Occipital lobe (tissue), 2 donors: ENCODE measurements around the gene ALX3. TPM values are rescaled to one million over a fixed set of nuclear protein-coding genes. Genes with fewer than 3 reads are reported as not detected.
A peak's percentile ranks its signal among the peaks of the same experiment; 100 is the strongest.

Experiments
- DNase-seq: peaks from one replicate; lab custom pipeline; 2025; lab: John Stamatoyannopoulos, UW
- total RNA-seq: library from RNA; depleted of rRNA; stranded (reverse); fragments of >200 nt; gene quantifications from one replicate; pipeline ENCODE4 v1.2.3, GENCODE V29; 2014

The ALX3 gene
- total RNA-seq, 1 donor from 2014 or later = 0.31 TPM

GRCh38 chr1:110065841-110066240 lies 4.6 kb downstream of the ALX3 start:
- no peak for DNase-seq

DNA sequence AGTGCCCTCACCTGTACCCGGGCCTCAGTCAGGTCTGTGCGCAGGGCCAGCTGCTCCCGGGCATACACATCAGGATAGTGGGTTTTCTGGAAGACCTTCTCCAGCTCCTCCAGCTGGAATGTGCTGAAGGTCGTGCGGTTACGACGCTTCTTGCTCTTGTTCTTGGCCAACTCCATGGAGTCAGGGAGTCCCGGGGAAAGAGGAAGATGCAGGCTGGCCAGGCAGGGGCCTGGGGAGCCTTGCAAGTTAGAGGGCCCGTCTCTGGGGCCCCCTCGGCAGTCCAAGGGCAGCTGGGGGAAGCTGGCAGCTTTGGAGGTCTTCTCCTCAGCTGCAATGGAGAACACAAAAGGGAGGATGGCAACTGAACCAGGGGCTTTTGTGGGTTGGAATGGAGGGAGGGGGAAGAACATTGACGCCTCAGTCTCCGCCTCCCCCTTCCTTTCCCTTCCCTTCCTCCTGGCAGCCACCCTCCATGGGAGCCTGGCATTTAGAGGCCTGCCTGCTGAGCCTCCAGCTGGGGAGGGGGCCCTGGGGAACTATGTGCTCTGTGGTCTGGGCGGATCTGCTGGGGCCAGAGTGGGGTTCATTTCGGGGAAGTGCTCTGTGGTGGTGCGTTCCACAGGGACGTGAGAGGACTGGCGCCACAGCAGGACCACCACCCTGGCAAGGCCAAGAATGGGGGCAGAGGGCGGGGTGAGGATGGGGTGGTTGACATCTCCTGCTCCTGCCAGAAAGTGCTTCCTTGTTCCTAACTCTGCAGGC lies 5.7 kb downstream of the ALX3 start:
- DNase-seq = no peak

DNA sequence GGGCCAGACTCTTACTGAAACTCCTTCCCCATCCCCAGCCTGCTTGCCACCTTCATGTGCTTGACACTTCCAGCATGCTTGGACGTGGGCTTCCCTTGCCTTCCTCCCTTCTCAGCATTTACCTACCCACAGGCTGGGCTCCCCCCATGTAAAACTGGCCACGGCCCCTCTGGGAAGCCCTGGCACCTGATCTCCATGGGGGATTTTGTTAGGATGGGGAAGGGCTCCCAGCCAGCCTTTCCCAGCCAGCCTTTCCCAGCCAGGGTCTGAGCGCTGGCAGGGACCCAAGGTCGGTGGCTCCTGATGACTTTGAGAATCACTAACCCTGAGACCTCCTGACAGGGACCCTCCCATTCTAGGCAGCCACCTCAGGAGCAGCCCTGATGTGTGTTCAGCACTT lies 6.7 kb downstream of the ALX3 start:
- DNase-seq = no peak

- DNase-seq = no peak
These were observed 7.9 kb downstream of the ALX3 start for GRCh38 chr1:110062612-110063011.

- DNase-seq = no peak
These were observed 9.1 kb downstream of the ALX3 start for GRCh38 chr1:110061341-110061740.

DNA sequence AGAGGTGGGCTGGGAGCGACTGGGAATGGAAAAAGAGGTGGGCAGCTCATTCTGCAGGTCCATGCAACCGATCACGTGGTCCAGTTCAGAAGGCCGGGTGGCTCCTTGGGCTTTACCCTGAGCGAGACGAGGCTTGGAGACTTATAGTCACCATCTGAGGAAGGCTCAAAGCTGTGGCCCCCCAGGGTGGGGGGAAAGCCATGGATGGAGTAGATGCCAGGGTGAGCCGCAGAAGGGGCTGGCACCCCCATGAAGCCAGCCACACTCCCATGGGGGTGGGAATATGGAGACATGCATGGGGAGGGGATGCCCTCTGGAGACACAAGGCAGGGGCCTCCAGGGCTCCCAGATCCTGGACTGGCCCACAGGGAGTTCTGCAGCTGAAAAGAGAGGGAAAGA lies 9.8 kb downstream of the ALX3 start:
- no peak for DNase-seq

DNA sequence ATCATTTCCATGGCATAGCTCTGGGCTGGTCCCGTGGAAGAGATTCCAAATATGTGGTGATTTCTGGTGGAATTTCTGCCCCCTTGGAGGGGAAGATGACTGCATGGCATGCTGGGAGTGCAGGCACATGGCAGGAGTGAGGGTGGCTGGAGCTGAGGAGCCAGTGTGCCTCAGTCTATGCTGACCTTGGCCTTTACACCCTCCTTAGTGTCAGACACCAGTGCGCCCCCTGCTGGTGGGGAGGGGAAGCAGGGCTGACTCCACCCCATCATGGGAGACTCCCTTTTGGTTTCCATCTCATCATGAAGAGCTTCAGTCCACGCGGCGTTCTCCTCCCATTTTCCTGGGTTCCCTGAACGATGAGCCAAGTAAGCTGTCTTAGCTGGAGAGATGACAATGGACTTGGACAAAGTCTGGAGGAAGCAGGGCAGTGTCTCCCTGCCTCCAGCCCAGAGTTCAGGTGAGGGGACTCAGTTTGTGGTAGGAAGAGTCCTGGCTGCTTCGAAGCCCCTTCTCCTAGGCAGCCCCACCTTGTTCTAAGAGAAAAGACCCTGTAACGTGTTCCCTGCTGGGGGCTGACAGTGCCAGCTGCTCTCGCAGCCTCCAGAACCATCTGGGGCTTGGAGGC lies 10.3 kb downstream of the ALX3 start:
- DNase-seq = no peak

DNA sequence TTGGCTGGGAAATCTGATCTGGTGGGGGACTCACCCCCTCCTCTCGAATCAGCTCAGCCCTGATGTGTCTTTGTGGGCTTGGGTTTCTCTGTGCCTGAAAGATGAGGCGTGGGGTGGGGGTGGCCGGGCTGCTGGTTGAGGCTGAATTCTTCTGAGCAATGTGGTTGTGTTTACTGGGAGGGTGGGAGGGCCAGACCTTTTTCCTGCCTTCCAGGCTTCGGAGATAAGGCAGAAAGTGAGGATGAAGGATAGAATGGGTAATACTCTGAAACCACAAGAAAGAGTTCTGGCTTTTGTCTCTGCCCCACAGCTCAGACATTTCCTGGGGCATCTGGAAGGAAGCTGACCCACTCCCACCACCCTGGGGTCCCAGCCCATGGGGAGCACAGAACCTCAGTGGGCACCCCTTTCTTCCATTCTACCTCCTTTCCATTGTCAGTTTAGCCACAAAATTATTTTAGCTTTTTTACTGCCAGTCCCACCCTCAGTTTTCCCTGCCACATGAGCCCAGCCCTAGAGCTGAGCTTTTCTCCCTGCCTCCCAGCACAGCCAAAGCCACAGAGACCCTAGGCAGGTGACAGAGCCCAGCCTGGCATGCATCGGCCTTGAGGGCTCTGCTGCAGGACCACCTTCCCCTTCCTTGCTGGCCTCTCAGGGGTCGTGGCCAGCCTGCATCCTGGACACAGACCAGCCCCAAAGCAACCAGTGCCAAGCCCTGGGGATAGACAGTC lies 11.2 kb downstream of the ALX3 start:
- no peak for DNase-seq

DNA sequence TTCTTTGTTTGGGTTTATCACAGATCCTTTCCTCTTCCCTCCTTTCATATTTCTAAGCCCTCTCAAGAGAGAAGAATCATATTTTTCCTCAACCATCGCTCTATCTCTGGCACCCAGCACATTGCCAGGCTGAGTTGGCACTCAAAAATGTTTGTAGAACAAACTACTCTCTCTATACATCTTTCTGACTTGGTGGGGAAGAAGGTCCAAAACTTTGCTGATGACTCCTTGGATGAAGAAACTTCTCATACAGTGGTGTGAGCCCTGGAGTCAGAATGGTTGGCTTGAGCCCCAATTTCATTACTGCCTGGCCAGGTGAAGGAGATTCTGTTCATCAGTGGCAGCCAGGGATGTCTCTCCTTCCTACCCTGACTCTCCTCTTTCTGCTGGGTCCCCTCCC lies 11.9 kb downstream of the ALX3 start:
- no peak for DNase-seq

DNA sequence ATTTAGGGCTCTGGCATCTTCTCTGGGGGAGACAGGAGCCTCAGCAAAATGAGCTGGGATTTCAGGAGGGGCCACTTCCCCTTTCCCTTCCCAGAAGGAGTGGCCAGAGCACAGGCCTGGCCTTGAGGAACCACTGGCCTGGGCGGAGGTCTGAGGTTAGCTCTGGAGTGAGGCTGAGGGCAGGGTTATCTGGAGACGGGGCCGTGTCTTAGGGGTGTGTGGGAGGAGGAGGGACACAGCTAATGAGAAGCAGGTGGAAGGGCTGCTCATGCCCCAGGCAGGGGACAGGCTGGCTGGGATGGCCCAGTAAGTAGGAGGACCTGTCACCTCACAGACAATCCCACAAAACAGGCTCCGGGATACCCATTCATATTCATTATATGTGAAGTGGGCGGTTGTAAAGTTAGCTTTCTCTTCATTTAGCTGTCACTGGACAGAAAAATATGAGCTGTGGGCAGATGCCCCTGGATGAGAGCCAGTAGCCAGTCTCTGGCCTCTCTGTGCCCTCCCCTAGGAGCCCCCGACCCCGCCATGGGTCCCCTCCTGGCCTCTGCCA lies 12.4 kb downstream of the ALX3 start:
- no peak for DNase-seq

DNA sequence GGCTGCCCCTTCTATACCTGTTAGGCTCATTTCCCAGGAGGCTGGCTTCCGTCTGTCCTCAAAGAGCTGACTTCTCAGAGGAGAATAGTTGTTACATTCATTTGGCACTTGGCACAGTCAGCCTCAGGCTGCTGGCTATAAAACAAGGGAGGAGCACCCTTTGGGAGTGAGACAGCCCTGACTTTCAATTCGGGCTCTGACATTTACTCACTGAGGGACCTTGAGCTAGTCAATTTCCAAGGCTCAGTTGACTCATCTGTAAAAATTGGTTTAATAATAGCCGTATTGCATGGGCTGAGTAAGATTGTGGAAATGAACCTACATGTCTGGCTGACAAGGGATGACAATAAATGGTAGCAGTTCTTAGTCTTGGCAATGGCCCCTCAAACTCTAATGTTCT lies 13.7 kb downstream of the ALX3 start:
- DNase-seq = no peak

DNA sequence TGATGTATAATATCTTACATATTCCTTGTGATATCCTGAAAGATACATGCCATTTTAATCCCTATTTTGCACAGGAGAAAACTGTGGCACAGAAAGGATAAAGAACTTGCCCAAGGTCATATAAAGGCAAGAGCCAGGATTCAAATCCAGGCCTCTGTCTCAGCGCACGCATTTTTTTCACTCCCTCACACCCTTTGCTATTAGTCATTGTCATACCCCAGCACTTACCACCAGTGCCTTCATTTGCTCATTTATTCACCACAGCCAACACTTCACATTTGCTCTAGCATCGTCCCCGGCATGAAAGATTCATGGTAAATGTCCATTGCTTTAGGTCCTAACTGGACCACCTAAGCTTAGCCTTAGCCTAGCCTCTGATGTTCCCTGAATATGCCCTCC lies 14.2 kb downstream of the ALX3 start:
- DNase-seq = no peak

DNA sequence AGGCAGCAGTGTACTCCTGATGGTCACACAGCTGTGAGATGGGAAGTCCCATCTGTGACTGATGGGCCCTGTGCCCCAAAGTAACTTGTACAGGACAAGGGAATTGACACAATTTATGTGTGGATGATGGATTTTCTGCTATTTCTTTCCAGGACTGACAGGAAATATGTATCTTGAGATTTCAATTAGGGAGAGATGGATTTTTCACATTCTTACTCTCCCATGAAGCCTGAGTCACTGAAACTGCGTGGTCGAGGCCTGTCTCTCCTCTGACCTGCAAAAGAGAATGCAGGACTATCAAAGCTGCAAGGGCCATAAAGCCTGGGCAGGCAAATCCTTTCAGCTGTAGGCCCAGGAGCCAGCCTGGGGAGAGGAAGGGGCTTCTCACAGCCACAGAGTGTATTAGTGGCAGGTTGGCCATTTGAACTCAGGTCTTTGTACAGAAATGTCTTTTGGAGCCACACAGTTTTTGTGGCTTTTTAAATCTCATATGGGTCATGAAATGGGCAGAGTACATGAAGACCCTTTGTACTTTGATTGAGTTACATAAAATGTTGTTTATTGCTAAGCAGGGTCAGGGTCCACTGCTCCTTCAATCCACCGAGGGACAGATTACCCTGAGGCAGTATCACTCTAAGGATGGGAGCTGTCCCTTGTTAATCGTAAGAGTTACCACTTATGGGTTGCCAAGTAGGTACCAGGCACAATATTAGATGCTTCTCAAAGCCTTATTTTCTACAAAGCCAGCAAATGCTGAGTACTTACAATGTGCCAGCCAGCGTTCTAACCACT lies 14.8 kb downstream of the ALX3 start:
- no peak for DNase-seq

GRCh38 chr1:110053552-110054428 lies 16.7 kb downstream of the ALX3 start:
- DNase-seq = peak; percentile 44

DNA sequence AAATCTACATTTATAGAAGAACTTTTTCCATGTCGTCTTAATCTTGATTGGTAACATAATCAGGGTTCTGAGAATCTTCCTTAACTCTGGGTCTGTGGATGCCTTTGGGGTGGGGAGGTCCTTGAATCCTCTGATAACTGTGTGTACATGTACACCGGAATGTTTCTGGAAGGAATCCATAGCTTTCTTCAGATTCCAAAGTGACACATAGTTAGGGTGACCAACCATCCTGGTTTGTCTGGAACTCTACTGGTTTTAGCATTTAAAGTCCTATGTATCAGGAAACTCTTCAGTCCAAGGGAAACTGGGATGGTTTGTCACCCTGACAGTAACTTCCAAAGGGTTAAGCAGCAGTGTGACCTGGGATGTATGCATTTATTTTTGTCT lies 19.2 kb downstream of the ALX3 start:
- DNase-seq = no peak

DNA sequence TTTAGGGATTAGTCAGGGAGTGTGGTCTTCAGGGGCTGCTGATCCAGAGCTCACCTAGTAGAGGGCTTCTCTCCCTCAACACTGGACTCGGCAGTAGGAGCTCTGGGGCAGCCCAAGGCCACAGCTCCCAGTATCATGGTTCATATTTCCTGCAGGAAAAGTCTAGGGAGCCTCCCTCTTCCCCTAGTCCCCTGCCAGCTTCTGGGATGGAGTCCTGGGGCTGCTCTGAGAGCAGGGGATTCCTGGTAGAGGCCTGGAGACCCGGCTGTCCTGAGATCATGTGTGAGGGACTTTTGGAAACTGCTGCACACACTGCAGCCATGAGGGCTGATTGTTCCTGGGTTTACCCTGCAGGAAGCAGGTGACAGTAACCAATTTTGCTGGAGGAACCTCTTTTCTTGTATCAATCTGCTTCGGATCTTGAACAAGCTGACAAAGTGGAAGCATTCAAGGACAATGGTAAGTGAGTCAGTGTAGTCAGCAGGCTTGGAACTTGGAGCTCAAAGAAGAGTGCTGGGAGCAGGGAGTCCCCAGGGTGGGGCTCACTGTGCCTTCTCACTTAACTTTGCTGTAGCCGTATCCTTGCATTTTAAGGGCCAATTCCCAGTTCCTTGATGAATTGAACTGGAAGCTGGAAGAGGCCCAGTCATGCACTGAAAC lies 19.7 kb downstream of the ALX3 start:
- DNase-seq = no peak

GRCh38 chr1:110049801-110050601 lies 20.5 kb downstream of the ALX3 start:
- DNase-seq = no peak

DNA sequence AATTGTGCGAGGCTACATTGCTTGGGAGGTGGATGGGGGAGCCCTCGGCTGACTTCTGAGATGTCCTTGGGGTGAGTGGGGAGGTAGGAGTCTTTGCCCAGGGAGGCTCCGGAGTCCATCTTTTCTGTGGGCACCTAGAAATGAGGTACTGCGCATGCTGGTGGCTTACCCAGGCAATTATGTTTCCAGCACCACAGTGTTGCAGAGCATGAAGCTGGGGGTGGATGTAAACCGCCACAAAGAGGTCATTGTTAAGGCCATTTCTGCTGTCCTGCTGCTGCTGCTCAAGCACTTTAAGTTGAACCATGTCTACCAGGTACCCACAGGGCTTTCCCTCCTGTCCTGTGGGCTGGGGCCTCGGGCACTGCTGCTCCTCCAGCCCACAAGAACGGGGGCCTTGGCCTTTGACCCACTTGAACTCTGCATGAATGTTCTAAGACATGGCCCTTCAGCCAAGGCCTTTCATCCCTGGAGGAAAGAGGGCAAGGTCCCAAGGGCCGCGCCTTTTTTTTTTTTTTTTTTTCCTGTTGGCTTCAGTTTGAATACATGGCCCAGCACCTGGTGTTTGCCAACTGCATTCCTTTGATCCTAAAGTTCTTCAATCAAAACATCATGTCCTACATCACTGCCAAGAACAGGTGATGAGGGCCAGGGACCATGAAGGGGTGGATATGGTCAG lies 21.4 kb downstream of the ALX3 start:
- DNase-seq = no peak

DNA sequence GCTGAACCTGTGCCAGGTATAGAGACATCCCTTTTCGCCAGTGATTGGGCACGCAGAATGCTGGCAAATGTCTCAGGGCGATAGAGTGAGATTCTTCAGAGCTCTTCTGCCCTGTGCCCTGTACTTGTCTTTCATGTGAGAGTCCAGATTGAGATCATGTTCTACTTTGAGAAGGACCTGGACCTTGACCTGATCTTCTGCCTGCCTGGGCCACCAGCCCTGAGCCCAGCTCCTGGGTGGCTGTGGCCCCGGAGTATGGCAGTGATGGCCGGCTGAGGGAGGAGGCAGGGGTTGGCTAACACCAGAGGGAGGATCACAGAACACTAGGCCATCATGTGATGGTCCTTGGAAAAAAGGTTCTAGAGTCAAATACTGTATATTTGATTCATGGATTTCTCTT lies 22.2 kb downstream of the ALX3 start:
- DNase-seq = no peak
